SKM-1 treated with dmso at 0.1 percent for 144 hours (cell line): ENCODE results near the gene CHN2.
A peak's percentile ranks its signal among the peaks of the same experiment; 100 is the strongest.
"Not testable (repeated sequence)": the region's sequence is repeated elsewhere in the genome, so short reads cannot be mapped to it uniquely, and the experiment has no call there.

ENCODE experiments used
- DNase-seq: peaks from one replicate; lab custom pipeline; 2025; ENCODE audit not compliant: unreplicated experiment; lab: John Stamatoyannopoulos, UW

CHN2 gene

GRCh38 chr7:29189743-29190201 lies 4.8 kb upstream of the CHN2 start:
- DNase-seq = peak; percentile 16

GRCh38 chr7:29190349-29191045 lies 4.1 kb upstream of the CHN2 start:
- DNase-seq = no peak

DNA sequence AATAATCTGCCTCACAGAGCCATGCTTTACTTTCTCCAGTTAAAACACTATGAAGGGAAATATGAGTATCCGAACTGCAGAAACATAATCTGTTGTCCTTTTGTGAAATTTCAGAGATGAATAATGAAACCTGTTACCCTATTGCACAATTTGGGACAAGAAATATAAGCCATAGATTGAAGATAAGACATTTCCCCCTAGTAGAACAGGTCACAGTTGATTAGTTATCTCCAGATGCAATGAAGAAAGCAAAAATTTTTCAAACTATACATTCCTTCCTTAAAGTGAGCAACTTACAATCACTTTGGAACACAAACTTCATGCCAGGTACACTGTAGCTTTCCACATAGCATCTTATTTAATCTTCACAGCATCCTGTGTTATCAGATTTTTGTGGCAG lies 2.3 kb upstream of the CHN2 start:
- DNase-seq = no peak

GRCh38 chr7:29192811-29193210 lies 1.8 kb upstream of the CHN2 start:
- no peak for DNase-seq

DNA sequence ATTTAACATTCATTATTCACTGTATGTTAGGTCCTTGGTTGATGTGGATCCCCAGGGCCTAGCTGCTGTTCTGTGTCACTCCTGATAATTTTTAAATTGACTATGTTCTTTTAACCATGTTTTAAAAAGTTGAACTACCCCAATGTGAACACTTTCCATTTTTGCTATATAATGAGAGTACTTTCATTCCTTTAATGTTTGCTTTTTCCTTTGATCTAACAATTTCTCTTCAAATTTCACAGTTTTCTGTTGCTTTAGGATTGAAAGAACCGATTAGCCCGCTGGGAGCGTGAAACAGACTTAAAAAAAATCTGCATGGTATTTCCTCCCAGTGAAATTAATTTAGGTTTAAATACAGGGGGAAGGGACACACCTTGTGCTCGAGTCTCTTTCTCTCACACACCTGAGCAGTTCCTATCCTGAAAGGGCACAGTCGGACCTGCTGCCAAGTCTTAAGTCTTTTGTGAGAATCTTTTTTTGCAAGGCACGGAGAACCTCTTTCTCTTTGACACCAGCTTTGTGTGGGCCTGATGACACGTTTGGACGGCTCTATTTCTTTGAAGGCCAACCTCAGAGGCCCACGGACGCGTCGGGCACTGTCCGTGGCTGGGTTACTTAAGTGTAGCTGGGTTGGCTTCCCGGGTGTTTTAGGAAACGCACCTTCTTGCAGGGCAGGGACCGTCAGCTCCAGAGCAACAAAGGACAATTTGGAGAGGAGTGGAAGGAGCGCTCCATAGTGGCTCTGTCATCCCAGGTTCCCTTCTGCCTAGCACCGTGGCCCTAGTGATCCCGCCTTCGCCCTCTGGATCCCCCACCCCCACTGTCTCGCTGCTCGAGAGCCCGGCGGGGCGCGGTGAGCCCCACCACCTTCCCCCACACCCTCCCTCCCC lies 1.0 kb upstream of the CHN2 start:
- DNase-seq = no peak

GRCh38 chr7:29194206-29194593 lies 375 bp upstream of the CHN2 start:
- DNase-seq = no peak

GRCh38 chr7:29196191-29196590 lies 1.6 kb downstream of the CHN2 start:
- DNase-seq = no peak

DNA sequence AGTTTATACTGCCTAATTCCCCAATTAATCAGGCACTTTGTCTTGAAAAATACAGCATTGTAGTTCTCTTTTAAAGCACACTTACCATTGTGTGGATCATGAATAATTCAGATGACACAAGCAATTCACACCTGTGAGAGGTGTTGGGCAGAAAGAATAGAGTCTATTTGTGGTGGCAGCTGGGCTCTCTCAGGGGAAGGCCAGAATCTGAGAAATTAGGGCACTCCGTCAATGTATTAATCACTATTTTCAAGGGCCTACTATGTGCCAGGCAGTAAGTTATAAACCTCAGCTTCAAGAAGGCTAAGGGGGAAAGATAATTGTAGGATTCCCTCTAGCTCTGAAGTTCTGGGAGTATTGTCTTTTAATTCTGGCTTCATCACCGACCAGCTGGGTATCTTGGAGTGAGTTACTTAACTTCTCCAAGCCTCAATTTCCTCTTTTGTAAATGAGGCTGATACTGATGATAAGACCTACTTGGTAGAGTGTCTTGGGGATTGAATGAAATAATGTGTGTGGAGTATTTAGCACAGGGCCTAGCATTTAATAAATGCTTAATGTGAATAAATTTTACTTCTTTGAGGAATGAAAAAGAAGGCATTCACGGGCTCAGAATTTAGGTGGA lies 2.5 kb downstream of the CHN2 start:
- peak; percentile 44 for DNase-seq

DNA sequence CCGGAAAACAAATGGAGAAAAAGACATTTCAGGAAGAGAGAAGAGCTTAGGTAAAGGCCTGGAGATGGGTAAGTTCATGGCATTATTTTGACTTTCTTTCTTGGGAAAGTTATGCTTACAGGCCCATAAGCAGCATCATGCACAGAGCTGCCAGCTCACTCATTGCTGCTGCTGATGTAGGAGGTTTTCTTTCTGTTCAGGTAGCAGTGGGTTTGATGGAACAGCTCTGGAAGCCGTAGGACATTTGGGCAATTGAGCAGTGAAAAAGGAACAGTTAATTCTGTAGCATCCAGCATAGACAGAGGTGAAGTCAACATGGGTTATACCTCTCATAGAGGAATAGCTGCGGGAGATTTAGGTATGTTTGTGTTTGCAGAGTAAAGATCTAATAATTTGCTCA lies 3.3 kb downstream of the CHN2 start:
- DNase-seq = no peak

GRCh38 chr7:29199776-29200175 lies 5.2 kb downstream of the CHN2 start:
- DNase-seq = no peak

DNA sequence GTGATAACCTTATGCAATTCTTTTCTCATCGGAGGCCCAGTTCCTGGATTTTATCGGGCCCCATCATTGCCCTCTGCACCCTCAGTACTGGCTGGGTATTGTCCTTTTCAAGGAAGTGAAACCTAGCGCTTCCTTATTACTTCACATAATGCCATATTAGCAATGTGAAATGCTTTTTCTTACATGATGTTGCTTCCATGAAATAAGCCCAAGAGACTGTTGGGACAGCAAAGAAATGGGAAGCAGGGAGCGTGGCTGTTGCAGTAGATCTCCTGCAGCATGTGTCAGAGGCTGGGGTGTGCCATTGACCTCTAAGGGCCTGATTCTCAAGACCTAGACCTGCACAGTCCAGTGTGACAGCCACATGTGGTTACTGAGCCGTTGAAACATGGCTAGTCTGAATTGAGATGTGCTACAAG lies 8.1 kb downstream of the CHN2 start:
- peak; percentile 71 for DNase-seq

GRCh38 chr7:29204491-29205272 lies 10.1 kb downstream of the CHN2 start:
- no peak for DNase-seq

- DNase-seq = peak; percentile 29
These were observed 12.7 kb downstream of the CHN2 start for GRCh38 chr7:29207162-29207801.

DNA sequence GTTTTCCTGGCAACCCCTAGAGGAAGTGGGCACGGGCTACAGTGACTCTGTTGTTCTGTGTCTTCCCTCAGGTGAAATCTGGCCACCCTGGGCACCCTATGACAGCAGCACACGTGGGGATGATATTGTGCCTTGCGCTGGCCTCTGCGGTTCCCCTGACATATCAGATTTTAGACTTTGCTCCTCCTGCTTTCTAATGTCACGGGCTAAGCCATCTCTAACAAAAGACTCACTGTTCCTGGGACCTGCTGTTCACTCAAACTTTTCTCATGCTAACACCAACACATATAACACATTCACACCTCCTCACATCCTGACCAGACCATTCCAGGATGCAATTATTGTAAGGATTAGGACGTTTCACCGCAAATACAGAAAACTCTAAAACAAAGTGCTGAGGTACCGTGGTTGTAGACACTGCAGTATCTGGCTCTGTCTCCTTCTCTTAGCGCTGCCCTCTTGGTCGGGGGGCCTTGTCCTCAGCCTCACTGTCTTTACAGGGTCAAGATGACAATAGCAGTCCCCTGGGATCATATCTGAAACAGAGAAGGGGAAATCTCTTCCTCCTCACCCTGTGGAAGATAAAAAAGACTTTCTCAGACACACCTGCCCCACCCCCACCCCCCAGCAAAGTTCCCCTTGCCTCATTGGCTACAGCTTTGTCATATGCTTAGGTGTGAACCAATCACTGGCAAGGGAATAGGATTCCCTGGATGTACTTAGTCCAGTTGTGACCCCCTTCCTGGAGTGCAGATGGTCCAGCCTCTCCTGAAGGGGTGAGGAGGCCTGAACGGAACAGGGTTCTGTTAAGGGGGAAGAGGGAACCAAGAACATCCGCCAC lies 14.1 kb downstream of the CHN2 start:
- DNase-seq = no peak

DNA sequence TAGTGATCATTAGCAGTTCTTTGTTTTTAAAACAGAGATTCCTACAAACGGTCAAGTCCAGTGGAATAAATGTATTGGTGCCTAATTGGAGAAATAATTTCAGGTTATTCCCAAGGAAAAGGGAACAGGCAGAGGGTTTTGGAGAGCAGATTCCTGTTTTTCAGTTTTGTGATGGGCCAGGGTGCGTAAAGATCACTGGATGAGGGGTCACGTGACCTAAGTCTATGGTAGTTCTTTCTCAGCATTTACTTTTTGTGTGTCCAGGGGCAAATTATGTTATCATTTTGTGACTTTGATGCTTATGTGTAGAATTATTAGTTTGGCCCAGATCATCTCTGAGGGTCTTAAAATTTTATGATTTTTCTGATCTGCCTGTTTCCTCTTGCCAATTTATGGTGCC lies 15.2 kb downstream of the CHN2 start:
- DNase-seq = no peak

DNA sequence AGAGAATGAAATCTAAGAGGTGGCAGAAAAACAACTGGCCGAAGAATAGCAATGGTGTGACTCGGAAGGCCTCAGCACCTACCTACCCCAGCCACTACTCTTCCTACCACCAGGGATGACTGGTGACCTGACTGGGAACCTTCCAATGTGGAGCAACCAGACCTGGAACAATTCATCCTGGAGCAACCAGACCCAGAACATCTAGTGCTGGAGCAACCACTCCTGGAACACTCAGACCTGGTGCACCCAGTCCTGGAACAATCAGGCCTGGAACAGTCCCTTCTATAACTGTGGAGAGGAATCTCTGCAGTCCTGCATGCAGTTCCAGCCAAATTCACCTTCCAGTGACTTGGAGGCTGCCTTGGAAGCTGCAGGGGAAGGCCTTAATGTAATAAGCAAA lies 18.2 kb downstream of the CHN2 start:
- not testable (repeated sequence) for DNase-seq

DNA sequence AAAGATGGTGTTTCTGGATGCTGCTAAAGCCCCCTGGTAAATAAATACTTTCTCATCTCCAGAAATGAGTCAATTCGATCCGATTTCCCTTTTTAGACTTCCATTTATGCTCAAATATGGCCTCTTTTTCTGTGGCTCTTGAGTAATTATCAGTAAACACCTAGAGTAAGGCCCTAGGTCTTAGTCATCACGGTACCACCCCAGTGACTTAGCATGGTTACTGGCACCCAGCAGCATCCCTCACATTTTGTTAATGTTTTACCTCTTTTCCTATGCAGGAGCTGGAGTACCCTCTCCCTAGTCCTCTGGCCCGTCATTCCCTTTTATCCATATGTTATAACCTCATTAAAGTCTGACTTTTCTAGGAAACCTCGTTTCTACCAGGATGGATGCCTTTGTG lies 19.5 kb downstream of the CHN2 start:
- no peak for DNase-seq

- no peak for DNase-seq
These were observed 20.2 kb downstream of the CHN2 start for GRCh38 chr7:29214816-29215215.

DNA sequence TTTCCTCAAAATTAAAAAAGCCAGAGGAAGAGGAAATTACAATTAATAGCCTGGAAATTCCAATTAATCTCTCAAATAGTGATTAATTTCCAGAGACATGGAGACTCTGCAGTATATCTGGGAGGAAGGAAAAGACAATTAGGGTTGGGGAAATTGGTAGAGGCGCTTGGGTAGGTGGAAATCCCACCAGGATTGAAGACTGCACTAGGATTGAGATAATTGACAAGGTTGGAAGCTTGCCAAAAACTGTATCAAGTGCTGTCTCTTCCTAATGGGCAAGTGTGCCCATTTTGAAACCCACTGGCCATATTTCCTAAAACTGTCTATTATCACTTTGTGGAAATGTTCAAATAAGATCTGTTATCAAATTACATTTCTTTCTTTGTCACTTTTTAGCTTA lies 21.6 kb downstream of the CHN2 start:
- no peak for DNase-seq

GRCh38 chr7:29217113-29217512 lies 22.5 kb downstream of the CHN2 start:
- DNase-seq = no peak
